IPS DF 6.9 (cell line): Measurements from ENCODE around the gene FAM174C.
A peak's percentile ranks its signal among the peaks of the same experiment; 100 is the strongest.

Experiments used
- DNase-seq: peaks from one replicate; pipeline ENCODE4 v3.0.0-alpha.2; 2013; ENCODE audit warnings: low read depth, low spot score
- H3K27ac ChIP-seq: one replicate; pipeline ENCODE4 v1.5.1; 2013; ENCODE audit warnings: low read length, control low read depth
- H3K27me3 ChIP-seq: 2 replicates; pipeline ENCODE4 v1.6.1; 2013; ENCODE audit warnings: mild to moderate bottlenecking, low read length; ENCODE audit not compliant: control insufficient read depth, insufficient read depth
- H3K36me3 ChIP-seq: 2 replicates; pipeline ENCODE4 v1.6.1; 2013; ENCODE audit warnings: low read length; ENCODE audit not compliant: control insufficient read depth, insufficient read depth
- H3K4me1 ChIP-seq: 2 replicates; pipeline ENCODE4 v1.6.1; 2013; ENCODE audit warnings: low read length; ENCODE audit not compliant: control insufficient read depth, insufficient read depth
- H3K4me3 ChIP-seq: 2 replicates; pipeline ENCODE4 v1.5.1; 2013; ENCODE audit warnings: mild to moderate bottlenecking, low read length
- H3K9me3 ChIP-seq: 2 replicates; pipeline ENCODE4 v1.6.1; 2013; ENCODE audit warnings: low read length, inconsistent platforms; ENCODE audit not compliant: control insufficient read depth, insufficient read depth
- WGBS: extraction: QIAGEN DNeasy Blood & Tissue Kit; methylation state at CpG from one replicate; pipeline ENCODE4 v1.1.7; 2013; ENCODE audit warnings: mixed read lengths, missing lambda C conversion rate; ENCODE audit not compliant: insufficient read length, insufficient coverage; 5-methylcytosine and 5-hydroxymethylcytosine counted together

The FAM174C gene

DNA sequence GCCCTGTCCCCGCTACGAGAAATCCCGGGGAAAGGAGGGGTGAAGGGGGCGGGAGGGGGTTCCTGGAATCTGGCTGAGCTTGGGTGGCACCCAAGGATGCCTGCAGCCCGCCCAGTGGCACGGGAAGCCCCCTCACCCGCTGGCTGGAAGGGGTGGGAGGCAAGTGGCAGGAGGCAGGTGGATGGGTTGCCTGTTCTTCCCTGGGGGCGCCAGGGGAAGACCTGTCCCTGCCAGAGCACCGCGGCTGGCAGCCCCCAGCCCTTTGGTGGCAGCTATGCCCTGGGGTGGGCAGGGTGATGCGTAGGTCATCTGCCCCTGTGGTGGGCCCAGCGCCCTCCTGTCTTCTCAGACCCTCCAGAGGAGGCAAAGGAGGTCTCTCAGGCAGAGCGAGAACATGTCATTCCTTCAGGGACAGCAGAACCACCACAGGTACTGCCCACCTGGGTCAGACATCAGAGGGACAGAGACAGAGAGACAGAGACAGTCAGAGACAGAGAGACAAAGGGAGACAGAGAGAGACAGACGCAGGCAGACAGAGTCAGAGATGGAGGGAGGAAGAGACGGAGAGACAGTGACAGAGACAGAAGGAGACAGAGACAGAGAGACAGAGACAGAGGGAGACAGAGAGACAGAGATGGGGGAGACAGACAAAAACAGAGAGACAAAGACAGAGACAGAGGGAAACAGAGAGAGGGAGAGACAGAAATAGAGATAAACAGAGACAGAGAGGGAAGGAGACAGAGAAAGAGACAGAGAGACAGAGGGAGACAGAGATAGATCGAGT is 47.1 kb downstream of the FAM174C start:
- no peaks in the 10 kb centered on the region for H3K9me3 ChIP-seq
- H3K27me3 ChIP-seq: no peaks in the 10 kb centered on the region
- H3K4me3 ChIP-seq: no peak overlapping the region
- H3K36me3 ChIP-seq: no peaks in the 10 kb centered on the region
- H3K27ac ChIP-seq: no peak overlapping the region
- no peaks in the 10 kb centered on the region for H3K4me1 ChIP-seq
- no peak for DNase-seq
- no CpG with 5 or more reads among the region's 16 CpGs for WGBS

DNA sequence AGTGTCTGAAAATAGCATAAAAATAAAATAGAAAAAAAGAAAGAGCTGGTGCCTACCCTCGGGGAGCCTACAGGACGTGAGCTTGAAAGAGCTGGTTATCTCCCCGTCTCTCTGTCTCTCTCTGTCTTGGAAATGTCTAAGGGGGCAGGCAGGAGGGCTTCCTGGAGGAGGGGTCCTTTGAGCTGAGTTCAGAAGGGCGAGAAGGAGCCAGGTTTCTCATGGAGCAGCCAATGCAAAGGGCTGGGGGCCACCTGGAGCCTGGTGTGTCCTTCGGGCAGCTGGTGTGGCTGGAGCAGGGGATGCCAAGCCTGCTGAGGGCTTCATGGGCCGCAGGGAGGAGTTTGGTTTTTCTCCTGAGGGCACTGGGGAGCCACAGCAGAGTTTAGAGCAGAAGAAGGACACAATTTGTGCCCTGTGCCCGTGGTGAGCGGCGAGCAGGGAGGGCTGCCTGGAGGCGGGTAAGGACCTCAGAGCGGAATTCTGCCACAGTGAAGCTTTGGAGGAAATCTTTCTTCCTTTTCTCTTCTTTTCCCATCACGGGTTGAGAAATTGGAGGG is 49.0 kb downstream of the FAM174C start:
- H3K4me1 ChIP-seq: no peaks in the 10 kb centered on the region
- no peak overlapping the region for H3K4me3 ChIP-seq
- H3K36me3 ChIP-seq: no peaks in the 10 kb centered on the region
- no peak overlapping the region for H3K27ac ChIP-seq
- DNase-seq: no peak
- WGBS: no CpG with 5 or more reads among the region's 12 CpGs
- no peaks in the 10 kb centered on the region for H3K9me3 ChIP-seq
- H3K27me3 ChIP-seq: no peaks in the 10 kb centered on the region

DNA sequence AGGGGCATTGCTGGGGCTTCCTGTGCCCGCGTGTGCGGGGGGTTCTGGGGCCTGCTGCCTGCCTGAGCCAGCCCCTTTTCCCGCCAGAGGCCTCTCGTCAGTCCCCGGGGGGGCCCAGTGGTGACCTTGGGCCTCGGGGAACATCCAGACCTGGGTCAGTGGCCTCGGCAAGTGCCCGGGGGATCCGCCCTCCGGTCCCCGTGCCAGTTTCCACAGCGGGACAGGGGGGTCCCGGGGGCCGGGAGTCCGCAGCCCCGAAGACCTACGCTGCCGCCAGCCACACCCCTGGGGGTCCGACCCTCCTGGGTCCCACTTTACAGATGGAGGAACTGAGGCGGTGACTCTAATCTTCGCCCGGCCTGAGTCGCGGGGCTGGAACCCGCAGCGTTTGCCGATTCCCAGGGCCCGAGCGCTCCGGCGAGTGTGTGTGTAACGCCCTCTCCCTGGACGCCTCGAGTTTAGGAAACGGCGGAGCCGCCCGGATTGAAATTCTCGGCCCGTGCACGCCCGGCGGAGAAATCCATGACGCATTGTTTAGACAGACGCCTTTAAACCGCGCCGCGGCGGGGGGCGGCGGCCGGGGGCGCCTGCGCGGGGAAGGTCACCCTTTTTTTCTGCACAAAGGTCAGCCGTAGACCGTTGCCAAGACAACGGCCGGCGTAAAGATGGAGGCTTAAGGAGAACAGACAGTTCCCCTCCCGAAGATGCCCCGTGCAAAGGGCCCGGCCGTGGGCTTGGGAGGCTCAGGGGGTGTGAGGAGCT is 49.7 kb downstream of the FAM174C start:
- no peaks in the 10 kb centered on the region for H3K9me3 ChIP-seq
- DNase-seq: no peak
- peak overlapping the region; percentile 23; the same call in 1 of the 2 replicates for H3K4me3 ChIP-seq
- H3K4me1 ChIP-seq: no peaks in the 10 kb centered on the region
- H3K36me3 ChIP-seq: no peaks in the 10 kb centered on the region
- no peak overlapping the region for H3K27ac ChIP-seq
- H3K27me3 ChIP-seq: no peaks in the 10 kb centered on the region
- WGBS: no CpG with 5 or more reads among the region's 66 CpGs

DNA sequence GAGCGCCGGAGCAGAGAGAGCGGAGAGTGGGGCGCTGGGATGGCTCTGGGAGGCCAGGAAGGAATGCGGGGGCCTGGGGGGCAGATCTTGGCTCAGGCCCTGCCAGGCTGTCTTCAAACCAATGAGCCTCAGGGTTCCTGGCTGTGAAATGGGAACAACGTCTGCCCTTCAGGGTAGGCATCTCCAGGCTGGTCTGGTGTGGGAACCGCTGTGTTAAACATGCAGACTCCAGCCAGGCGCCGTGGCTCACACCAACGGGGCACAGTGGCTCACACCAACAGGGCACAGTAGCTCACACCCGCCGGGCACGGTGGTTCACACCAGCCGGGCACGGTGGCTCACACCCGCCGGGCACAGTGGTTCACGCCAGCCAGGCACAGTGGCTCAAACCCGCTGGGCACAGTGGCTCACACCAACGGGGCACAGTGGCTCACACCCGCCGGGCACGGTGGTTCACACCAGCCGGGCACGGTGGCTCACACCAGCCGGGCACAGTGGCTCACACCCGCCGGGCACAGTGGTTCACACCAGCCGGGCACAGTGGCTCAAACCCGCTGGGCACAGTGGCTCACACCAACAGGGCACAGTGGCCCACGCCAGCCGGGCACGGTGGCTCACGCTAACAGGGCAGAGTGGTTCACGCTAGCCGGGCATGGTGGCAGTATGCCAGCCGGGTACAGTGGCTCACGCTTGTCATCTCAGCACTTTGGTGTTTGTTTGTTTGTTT is 50.4 kb downstream of the FAM174C start:
- Histone ChIP-seq H3K27me3 (no peaks in the 10 kb centered on the region), H3K36me3 (no peaks in the 10 kb centered on the region), H3K4me3 (peak overlapping the region; percentile 23; the same call in 1 of the 2 replicates), H3K4me1 (no peaks in the 10 kb centered on the region), H3K9me3 (no peaks in the 10 kb centered on the region), H3K27ac (no peak overlapping the region)
- DNase-seq: no peak
- no CpG with 5 or more reads among the region's 38 CpGs for WGBS

DNA sequence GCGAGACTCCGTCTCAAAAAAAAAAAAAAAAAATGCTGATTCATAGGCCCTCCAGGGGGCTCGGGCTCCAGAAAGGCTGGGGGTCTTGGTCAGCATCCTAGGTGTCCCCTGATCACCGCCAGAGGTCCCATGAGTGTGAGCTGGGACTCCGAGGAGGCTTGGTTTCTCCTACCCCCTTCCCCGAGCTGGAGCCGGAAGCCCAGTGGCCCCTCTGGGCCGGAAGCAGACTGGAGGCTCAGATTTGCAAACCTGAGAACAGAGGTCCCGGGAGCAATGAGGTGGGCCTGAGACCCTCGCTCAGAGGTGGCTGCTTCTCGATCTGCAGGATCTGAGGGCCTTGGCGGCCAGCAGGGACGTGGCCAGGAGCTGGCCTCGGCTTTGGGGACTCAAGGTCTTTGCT is 51.8 kb downstream of the FAM174C start:
- no peaks in the 10 kb centered on the region for H3K36me3 ChIP-seq
- no peaks in the 10 kb centered on the region for H3K27me3 ChIP-seq
- no peaks in the 10 kb centered on the region for H3K9me3 ChIP-seq
- WGBS: no CpG with 5 or more reads among the region's 14 CpGs
- no peak overlapping the region for H3K27ac ChIP-seq
- no peak overlapping the region for H3K4me3 ChIP-seq
- no peaks in the 10 kb centered on the region for H3K4me1 ChIP-seq
- no peak for DNase-seq
